Endothelial cell (in vitro differentiated cells): ENCODE results near the gene GNAO1. TPM values are rescaled to one million over a fixed set of nuclear protein-coding genes. Genes with fewer than 3 reads are reported as not detected.

ENCODE experiments used
- DNase-seq: peaks from one replicate; pipeline ENCODE4 v3.0.0; 2021; ENCODE audit warnings: low spot score
- H3K27ac Mint-ChIP-seq: one replicate; pipeline ENCODE4 v1.8.0; 2021; ENCODE audit warnings: mixed read lengths, inconsistent platforms; ENCODE audit not compliant: unreplicated experiment
- H3K27me3 Mint-ChIP-seq: one replicate; pipeline ENCODE4 v1.8.0; 2021; ENCODE audit warnings: mild to moderate bottlenecking, moderate library complexity, mixed read lengths, inconsistent platforms; ENCODE audit not compliant: unreplicated experiment
- H3K36me3 Mint-ChIP-seq: one replicate; pipeline ENCODE4 v1.8.0; 2021; ENCODE audit warnings: mild to moderate bottlenecking, low read depth, mixed read lengths, inconsistent platforms; ENCODE audit not compliant: unreplicated experiment
- H3K4me1 Mint-ChIP-seq: one replicate; pipeline ENCODE4 v1.8.0; 2021; ENCODE audit warnings: mild to moderate bottlenecking, mixed read lengths, inconsistent platforms; ENCODE audit not compliant: unreplicated experiment
- H3K4me3 Mint-ChIP-seq: one replicate; pipeline ENCODE4 v1.8.0; 2021; ENCODE audit warnings: mild to moderate bottlenecking, mixed read lengths, inconsistent platforms; ENCODE audit not compliant: unreplicated experiment
- H3K9me3 Mint-ChIP-seq: one replicate; pipeline ENCODE4 v1.8.0; 2021; ENCODE audit warnings: mixed read lengths, inconsistent platforms; ENCODE audit not compliant: unreplicated experiment
- CTCF ChIP-seq: fragments of 200-600 bp; sonication (generic); IDR thresholded peaks from one replicate; pipeline ENCODE4 v1.5.0; 2021; ENCODE audit warnings: antibody characterized with exemption; ENCODE audit not compliant: unreplicated experiment
- total RNA-seq: library from RNA; stranded (reverse); fragmentation: NEBNext Ultra II Directional; extraction: Animal tissue kit (Norgen Biotek cat#: 25700); gene quantifications from one replicate; pipeline ENCODE4 v1.2.1, GENCODE V29; 2021; ENCODE audit not compliant: unreplicated experiment

GNAO1 gene
- total RNA-seq, 1 donor from 2014 or later = 0.69 TPM

- Mint-ChIP-seq H3K9me3 (no peaks in the 10 kb centered on the region), H3K27ac (no peak overlapping the region), H3K36me3 (no peaks in the 10 kb centered on the region), H3K27me3 (no peaks in the 10 kb centered on the region), H3K4me1 (peaks cover 9% of the 10 kb centered on the region), H3K4me3 (no peak overlapping the region)
- no peak for TF ChIP-seq CTCF
- DNase-seq = no peak
Measured at GRCh38 chr16:56266641-56267607, 75.6 kb downstream of the GNAO1 start.

- DNase-seq = no peak
- Mint-ChIP-seq H3K4me3 (no peak overlapping the region), H3K4me1 (peaks cover 1% of the 10 kb centered on the region), H3K36me3 (no peaks in the 10 kb centered on the region), H3K9me3 (no peaks in the 10 kb centered on the region), H3K27ac (no peak overlapping the region), H3K27me3 (no peaks in the 10 kb centered on the region)
- no peak for TF ChIP-seq CTCF
Measured at GRCh38 chr16:56267888-56268287, 76.6 kb downstream of the GNAO1 start.

GRCh38 chr16:56268799-56269198, 77.5 kb downstream of the GNAO1 start:
- no peaks in the 10 kb centered on the region for H3K4me1 Mint-ChIP-seq

GRCh38 chr16:56269281-56269680, 78.0 kb downstream of the GNAO1 start:
- H3K27ac Mint-ChIP-seq = no peak overlapping the region
- TF ChIP-seq CTCF = no peak
- H3K9me3 Mint-ChIP-seq = no peaks in the 10 kb centered on the region
- no peaks in the 10 kb centered on the region for H3K27me3 Mint-ChIP-seq
- DNase-seq = no peak
- H3K4me3 Mint-ChIP-seq = no peak overlapping the region
- H3K4me1 Mint-ChIP-seq = no peaks in the 10 kb centered on the region
- H3K36me3 Mint-ChIP-seq = no peaks in the 10 kb centered on the region

More at GRCh38 chr16:56268799-56269198, 77.5 kb downstream of the GNAO1 start:
- no peak for TF ChIP-seq CTCF
- no peak overlapping the region for H3K4me3 Mint-ChIP-seq
- H3K36me3 Mint-ChIP-seq = no peaks in the 10 kb centered on the region
- no peak overlapping the region for H3K27ac Mint-ChIP-seq
- DNase-seq = no peak
- no peaks in the 10 kb centered on the region for H3K27me3 Mint-ChIP-seq
- H3K9me3 Mint-ChIP-seq = no peaks in the 10 kb centered on the region
